ENCODE results near the gene IGSF21.

IGSF21 gene

GRCh38 chr1:18305182-18305795 is 197.7 kb downstream of the IGSF21 start:
- DNase-seq, result no peak

GRCh38 chr1:18307329-18307898 is 199.8 kb downstream of the IGSF21 start:
- DNase-seq, result no peak

GRCh38 chr1:18309552-18310155 is 202.1 kb downstream of the IGSF21 start:
- DNase-seq, result no peak

- DNase-seq, result no peak
These were observed 205.4 kb downstream of the IGSF21 start for GRCh38 chr1:18312961-18313360.

GRCh38 chr1:18313523-18313922 is 205.9 kb downstream of the IGSF21 start:
- DNase-seq, result no peak

- DNase-seq, result no peak
These were observed 206.8 kb downstream of the IGSF21 start for GRCh38 chr1:18314399-18314798.

GRCh38 chr1:18315449-18315848 is 207.9 kb downstream of the IGSF21 start:
- no peak for DNase-seq

GRCh38 chr1:18316764-18317163 is 209.2 kb downstream of the IGSF21 start:
- DNase-seq, result no peak

GRCh38 chr1:18319099-18319498 is 211.5 kb downstream of the IGSF21 start:
- no peak for DNase-seq

GRCh38 chr1:18320051-18320450 is 212.5 kb downstream of the IGSF21 start:
- DNase-seq, result no peak

GRCh38 chr1:18322368-18323032 is 214.9 kb downstream of the IGSF21 start:
- DNase-seq, result no peak

- no peak for DNase-seq
These were observed 215.7 kb downstream of the IGSF21 start for GRCh38 chr1:18323259-18323658.

- DNase-seq, result no peak
These were observed 216.6 kb downstream of the IGSF21 start for GRCh38 chr1:18324246-18324645.

- no peak for DNase-seq
These were observed 217.5 kb downstream of the IGSF21 start for GRCh38 chr1:18325136-18325535.

- no peak for DNase-seq
These were observed 218.8 kb downstream of the IGSF21 start for GRCh38 chr1:18326211-18326897.

- DNase-seq, result no peak
These were observed 220.1 kb downstream of the IGSF21 start for GRCh38 chr1:18327650-18328049.

GRCh38 chr1:18328803-18329202 is 221.2 kb downstream of the IGSF21 start:
- no peak for DNase-seq

- DNase-seq, result no peak
These were observed 222.1 kb downstream of the IGSF21 start for GRCh38 chr1:18329469-18330253.

- DNase-seq, result no peak
These were observed 225.0 kb downstream of the IGSF21 start for GRCh38 chr1:18332576-18332975.

- no peak for DNase-seq
These were observed 225.6 kb downstream of the IGSF21 start for GRCh38 chr1:18333220-18333619.

GRCh38 chr1:18336801-18337200 is 229.2 kb downstream of the IGSF21 start:
- DNase-seq, result no peak

GRCh38 chr1:18337757-18338156 is 230.2 kb downstream of the IGSF21 start:
- no peak for DNase-seq

GRCh38 chr1:18339161-18339560 is 231.6 kb downstream of the IGSF21 start:
- no peak for DNase-seq
